ENCODE results near the gene SERHL2.
"Not testable (repeated sequence)": the region's sequence is repeated elsewhere in the genome, so short reads cannot be mapped to it uniquely, and the experiment has no call there.

The SERHL2 gene

DNA sequence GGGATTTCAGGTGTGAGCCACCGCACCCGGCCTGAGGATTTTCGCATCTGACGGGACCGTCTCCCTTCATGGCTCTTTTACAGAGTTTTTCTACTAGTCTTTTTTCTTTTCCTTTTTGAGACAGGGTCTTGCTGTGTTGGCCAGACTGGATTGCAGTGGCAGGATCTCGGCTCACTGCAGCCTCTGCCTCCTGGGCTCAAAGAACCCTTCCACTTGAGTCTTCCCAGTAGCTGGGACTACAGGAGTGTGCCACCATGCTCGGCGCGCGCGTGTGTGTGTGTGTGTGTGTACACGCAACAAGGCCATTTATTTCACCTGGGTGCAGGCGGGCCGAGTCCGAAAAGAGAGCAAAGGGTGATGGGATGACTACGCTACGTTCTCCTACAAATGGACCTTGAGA is 10.9 kb downstream of the SERHL2 start:
- no peak overlapping the region for H3K27ac ChIP-seq
- no peaks in the 10 kb centered on the region for H3K36me3 ChIP-seq (replicated peaks)
- in situ Hi-C loops (cut with HindIII; ENCODE audit: low pct_ligation_motif_present, low sequenced_read_pairs), result no loop called here
- TF ChIP-seq CTCF (IDR thresholded peaks at IDR 0.05; ENCODE audit: low read depth, low read length, missing control alignments), result no peak
- no peaks in the 10 kb centered on the region for H3K27me3 ChIP-seq (replicated peaks)
- no peak for DNase-seq
- no peak overlapping the region for H3K4me3 ChIP-seq (ENCODE audit: low read depth, low read length)

- TF ChIP-seq CTCF (IDR thresholded peaks at IDR 0.05; ENCODE audit: low read depth, low read length, missing control alignments), result no peak
- no peaks in the 10 kb centered on the region for H3K27me3 ChIP-seq (replicated peaks)
- H3K27ac ChIP-seq, result no peak overlapping the region
- no peaks in the 10 kb centered on the region for H3K36me3 ChIP-seq (replicated peaks)
- in situ Hi-C loops (cut with HindIII; ENCODE audit: low pct_ligation_motif_present, low sequenced_read_pairs), result no loop called here
- H3K4me3 ChIP-seq (ENCODE audit: low read depth, low read length), result no peak overlapping the region
- no peak for DNase-seq
Measured at GRCh38 chr22:42565956-42566355, 12.2 kb downstream of the SERHL2 start.

GRCh38 chr22:42567950-42568349 is 14.2 kb downstream of the SERHL2 start:
- H3K27ac ChIP-seq; DNase-seq; H3K36me3 ChIP-seq (replicated peaks); H3K4me3 ChIP-seq (ENCODE audit: low read depth, low read length); H3K27me3 ChIP-seq (replicated peaks); in situ Hi-C loops (cut with HindIII; ENCODE audit: low pct_ligation_motif_present, low sequenced_read_pairs): not testable (repeated sequence)

DNA sequence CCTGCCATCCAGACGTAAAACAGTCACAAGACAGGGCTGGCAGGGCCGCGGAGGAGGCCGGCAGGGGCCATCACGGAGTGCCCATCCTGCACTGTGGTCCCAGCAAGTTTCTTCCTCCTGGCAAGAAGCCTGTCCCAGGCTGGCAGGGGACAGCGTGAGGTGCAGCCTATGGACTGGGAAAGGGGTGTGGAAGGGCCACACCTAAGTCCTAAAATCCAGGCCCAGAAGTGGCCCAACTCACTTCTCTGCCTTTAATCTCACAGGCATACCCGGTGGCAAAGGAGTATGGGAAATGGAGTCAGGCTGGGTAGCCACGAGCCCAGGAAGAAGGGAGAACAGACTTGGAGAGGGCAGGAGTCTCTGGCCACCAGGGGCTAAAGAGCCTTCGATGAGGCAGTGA is 16.8 kb downstream of the SERHL2 start:
- H3K27me3 ChIP-seq (replicated peaks); DNase-seq; H3K4me3 ChIP-seq (ENCODE audit: low read depth, low read length); in situ Hi-C loops (cut with HindIII; ENCODE audit: low pct_ligation_motif_present, low sequenced_read_pairs); H3K27ac ChIP-seq; H3K36me3 ChIP-seq (replicated peaks): not testable (repeated sequence)

DNA sequence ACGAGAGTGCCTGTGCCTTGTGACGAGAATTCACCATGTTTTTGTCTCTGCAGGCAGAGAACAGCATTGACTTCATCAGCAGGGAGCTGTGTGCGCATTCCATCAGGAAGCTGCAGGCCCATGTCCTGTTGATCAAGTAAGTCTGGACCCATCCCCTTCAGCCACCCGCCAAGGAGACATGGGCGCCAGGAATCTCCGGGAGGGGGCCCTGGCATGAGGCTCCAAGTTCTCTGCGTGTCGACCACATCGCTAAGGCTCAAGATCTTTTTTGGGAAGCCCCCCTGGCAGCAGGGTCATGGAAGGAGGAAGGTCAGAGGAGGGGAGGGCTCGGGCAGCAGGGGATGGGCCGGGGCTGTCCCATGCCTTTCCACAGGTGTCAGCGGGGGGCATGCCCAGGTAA is 17.3 kb downstream of the SERHL2 start:
- in situ Hi-C loops (cut with HindIII; ENCODE audit: low pct_ligation_motif_present, low sequenced_read_pairs); H3K36me3 ChIP-seq (replicated peaks); H3K27me3 ChIP-seq (replicated peaks); H3K27ac ChIP-seq; DNase-seq; H3K4me3 ChIP-seq (ENCODE audit: low read depth, low read length): not testable (repeated sequence)

DNA sequence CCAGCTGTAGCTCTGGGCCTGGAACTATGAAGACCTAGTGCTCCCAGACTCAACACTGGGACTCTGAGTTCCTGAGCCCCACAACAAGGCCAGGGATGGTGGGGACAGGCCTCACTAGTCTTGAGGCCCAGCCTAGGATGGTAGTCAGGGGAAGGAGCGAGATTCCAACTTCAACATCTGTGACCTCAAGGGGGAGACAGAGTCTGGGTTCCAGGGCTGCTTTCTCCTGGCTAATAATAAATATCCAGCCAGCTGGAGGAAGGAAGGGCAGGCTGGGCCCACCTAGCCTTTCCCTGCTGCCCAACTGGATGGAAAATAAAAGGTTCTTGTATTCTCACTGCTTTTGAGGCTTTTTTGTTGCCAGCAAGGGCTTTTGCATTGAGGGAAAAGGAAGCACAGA is 20.3 kb downstream of the SERHL2 start:
- DNase-seq; in situ Hi-C loops (cut with HindIII; ENCODE audit: low pct_ligation_motif_present, low sequenced_read_pairs); H3K27me3 ChIP-seq (replicated peaks); H3K27ac ChIP-seq; H3K4me3 ChIP-seq (ENCODE audit: low read depth, low read length); H3K36me3 ChIP-seq (replicated peaks): not testable (repeated sequence)

DNA sequence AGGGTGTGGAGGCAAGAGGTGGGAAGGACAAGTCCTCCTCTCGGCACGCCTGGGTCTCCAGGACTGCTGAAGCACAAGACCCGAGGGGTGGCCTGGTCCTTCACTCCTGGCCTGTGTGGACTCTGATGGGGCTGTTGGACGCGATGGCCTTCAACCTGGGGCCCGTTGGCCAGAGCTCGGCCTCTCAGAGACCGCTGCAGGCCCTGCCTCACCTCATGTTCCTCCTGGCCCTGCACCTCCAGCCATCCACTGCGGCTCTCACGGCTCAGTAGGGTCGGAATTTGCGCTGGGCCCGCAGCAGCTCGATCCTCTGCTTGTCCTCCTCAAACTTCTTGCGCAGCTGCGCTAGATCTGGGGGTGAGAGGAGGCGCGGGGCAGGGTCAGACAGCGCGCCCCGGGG is 20.7 kb downstream of the SERHL2 start:
- H3K4me3 ChIP-seq (ENCODE audit: low read depth, low read length); H3K27ac ChIP-seq; H3K36me3 ChIP-seq (replicated peaks); H3K27me3 ChIP-seq (replicated peaks); DNase-seq; in situ Hi-C loops (cut with HindIII; ENCODE audit: low pct_ligation_motif_present, low sequenced_read_pairs): not testable (repeated sequence)

GRCh38 chr22:42575996-42576574 is 22.3 kb downstream of the SERHL2 start:
- H3K4me3 ChIP-seq (ENCODE audit: low read depth, low read length); H3K27me3 ChIP-seq (replicated peaks); DNase-seq; H3K27ac ChIP-seq; in situ Hi-C loops (cut with HindIII; ENCODE audit: low pct_ligation_motif_present, low sequenced_read_pairs); H3K36me3 ChIP-seq (replicated peaks): not testable (repeated sequence)

DNA sequence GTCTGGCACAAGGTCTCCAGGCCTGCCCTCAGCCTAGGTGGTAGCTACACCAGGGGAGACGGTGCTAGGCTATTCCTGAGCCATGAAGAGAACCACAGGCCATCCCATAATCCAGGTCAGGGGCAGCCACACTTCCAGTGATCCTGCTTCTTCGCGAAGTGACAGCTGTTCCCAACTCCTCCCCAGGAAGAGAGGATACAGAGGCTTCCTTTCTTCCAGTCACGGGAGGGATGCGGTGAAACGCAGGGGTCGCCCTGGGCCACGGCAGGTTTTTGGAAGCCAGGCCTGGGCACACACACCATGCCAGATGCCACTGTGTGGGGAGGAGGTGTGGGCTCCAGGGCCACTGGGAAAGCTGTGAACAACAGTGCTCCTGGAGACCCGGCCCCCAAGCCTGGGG is 23.4 kb downstream of the SERHL2 start:
- H3K27me3 ChIP-seq (replicated peaks); DNase-seq; H3K36me3 ChIP-seq (replicated peaks); H3K27ac ChIP-seq; in situ Hi-C loops (cut with HindIII; ENCODE audit: low pct_ligation_motif_present, low sequenced_read_pairs); H3K4me3 ChIP-seq (ENCODE audit: low read depth, low read length): not testable (repeated sequence)

Measured in brain microvascular endothelial cell (primary cell).